Activated CD4-positive, CD25-positive, alpha-beta regulatory T cell (primary cell): ENCODE measurements around the gene COL27A1.

Experiments
- DNase-seq, 4 experiments: peaks; one replicate each; lab custom pipeline; 2025; lab: John Stamatoyannopoulos, UW

COL27A1 gene

GRCh38 chr9:114287763-114288192, 132.4 kb downstream of the COL27A1 start:
- no peak for DNase-seq

GRCh38 chr9:114288193-114289091, 133.1 kb downstream of the COL27A1 start:
- no peak for DNase-seq

GRCh38 chr9:114289106-114289505, 133.8 kb downstream of the COL27A1 start:
- no peak for DNase-seq

GRCh38 chr9:114289571-114290481, 134.5 kb downstream of the COL27A1 start:
- no peak for DNase-seq

- DNase-seq: no peak
Measured at GRCh38 chr9:114290561-114290986, 135.2 kb downstream of the COL27A1 start.

GRCh38 chr9:114291064-114291474, 135.7 kb downstream of the COL27A1 start:
- DNase-seq: peak; percentile 21 to 62 (median 42)

- DNase-seq: no peak
Measured at GRCh38 chr9:114291886-114292590, 136.7 kb downstream of the COL27A1 start.

GRCh38 chr9:114294664-114295063, 139.3 kb downstream of the COL27A1 start:
- no peak for DNase-seq

GRCh38 chr9:114296338-114296737, 141.0 kb downstream of the COL27A1 start:
- DNase-seq: no peak

- DNase-seq: no peak
Measured at GRCh38 chr9:114299286-114300152, 144.2 kb downstream of the COL27A1 start.

GRCh38 chr9:114300153-114300845, 145.0 kb downstream of the COL27A1 start:
- no peak for DNase-seq

- no peak for DNase-seq
Measured at GRCh38 chr9:114300846-114301797, 145.8 kb downstream of the COL27A1 start.

GRCh38 chr9:114301798-114302565, 146.6 kb downstream of the COL27A1 start:
- DNase-seq: no peak

- no peak for DNase-seq
Measured at GRCh38 chr9:114302727-114303126, 147.4 kb downstream of the COL27A1 start.

- no peak for DNase-seq
Measured at GRCh38 chr9:114303571-114303970, 148.2 kb downstream of the COL27A1 start.

- no peak for DNase-seq
Measured at GRCh38 chr9:114303977-114304376, 148.6 kb downstream of the COL27A1 start.

GRCh38 chr9:114304416-114305188, 149.3 kb downstream of the COL27A1 start:
- DNase-seq: no peak

GRCh38 chr9:114307899-114308267, 152.5 kb downstream of the COL27A1 start:
- DNase-seq: no peak
